NAMALWA (cell line): Measurements from ENCODE around the gene TNXB.
"Not testable (repeated sequence)": the region's sequence is repeated elsewhere in the genome, so short reads cannot be mapped to it uniquely, and the experiment has no call there.

ENCODE experiments used
- DNase-seq: peaks from one replicate; pipeline ENCODE4 v3.0.0-alpha.2; 2015; ENCODE audit warnings: low spot score

TNXB gene

GRCh38 chr6:32109114-32109764 is at the start of gene TNXB:
TNXB (minus strand) TSS chr6:32109338; CDS start chr6:32098198, 11,140 bp downstream.
- no peak for DNase-seq

GRCh38 chr6:32158052-32158451 is 48.9 kb upstream of the TNXB start:
- DNase-seq = no peak

- DNase-seq = no peak
Observed at GRCh38 chr6:32156891-32157290, 47.8 kb upstream of the TNXB start.

- peak; percentile 90 for DNase-seq
Observed at GRCh38 chr6:32154514-32155161, 45.5 kb upstream of the TNXB start.

GRCh38 chr6:32153564-32154513 is 44.7 kb upstream of the TNXB start, which contains the start of gene PPT2:
PPT2 (plus strand) TSS chr6:32154141; CDS start chr6:32154595, 454 bp downstream.
- peak; percentile 81 for DNase-seq

- no peak for DNase-seq
Observed at GRCh38 chr6:32152769-32153563, 43.8 kb upstream of the TNXB start.

GRCh38 chr6:32151863-32152768 is 43.0 kb upstream of the TNXB start, which contains the start of gene PRRT1:
PRRT1 (minus strand) TSS chr6:32151939; CDS start chr6:32151827, 112 bp downstream.
- no peak for DNase-seq

GRCh38 chr6:32151181-32151862 is 42.2 kb upstream of the TNXB start:
- no peak for DNase-seq

- no peak for DNase-seq
Observed at GRCh38 chr6:32149932-32150870, 41.1 kb upstream of the TNXB start.

GRCh38 chr6:32149092-32149755 is 40.1 kb upstream of the TNXB start:
- DNase-seq = no peak

- DNase-seq = peak; percentile 62
Observed at GRCh38 chr6:32148289-32149091, 39.4 kb upstream of the TNXB start.

- no peak for DNase-seq
Observed at GRCh38 chr6:32147401-32148132, 38.4 kb upstream of the TNXB start.

- no peak for DNase-seq
Observed at GRCh38 chr6:32146687-32147086, 37.5 kb upstream of the TNXB start.

- DNase-seq = no peak
Observed at GRCh38 chr6:32146287-32146686, 37.1 kb upstream of the TNXB start.

- DNase-seq = not testable (repeated sequence)
Observed at GRCh38 chr6:32144238-32144637, 35.1 kb upstream of the TNXB start.

- no peak for DNase-seq
Observed at GRCh38 chr6:32140420-32141046, 31.4 kb upstream of the TNXB start.
